Tibial artery (tissue), 4 donors: Measurements from ENCODE around the gene HDAC7.
A peak's percentile ranks its signal among the peaks of the same experiment; 100 is the strongest.
"Not testable (repeated sequence)": the region's sequence is repeated elsewhere in the genome, so short reads cannot be mapped to it uniquely, and the experiment has no call there.

ENCODE experiments used
- DNase-seq, 2 donors: peaks; one replicate each; pipeline ENCODE4 v3.0.0-alpha.2; 2019
- H3K27ac ChIP-seq, 2 donors: fragments of 200-600 bp; sonication (generic) in 1 of 2; 1 replicate in 1 of 2; 2 replicates in 1 of 2; pipeline ENCODE4 v1.5.1; 2018 to 2019; ENCODE audit warnings: mild to moderate bottlenecking in 1 of 2
- H3K27me3 ChIP-seq, 2 donors: fragments of 200-600 bp; sonication (generic) in 1 of 2; one replicate each; pipeline versions ENCODE4 v1.5.1 to v1.6.0; 2016 to 2019
- H3K36me3 ChIP-seq, 3 donors: fragments of 200-600 bp; sonication (generic) in 2 of 3; one replicate each; pipeline ENCODE4 v1.5.1; 2016 to 2019; ENCODE audit warnings: mild to moderate bottlenecking in 2 of 3
- H3K4me1 ChIP-seq, 4 donors: fragments of 200-600 bp; sonication (generic) in 2 of 4; 1 replicate in 3 of 4; 2 replicates in 1 of 4; pipeline ENCODE4 v1.5.1; 2016 to 2019
- H3K4me3 ChIP-seq, 2 donors: fragments of 200-600 bp; sonication (generic) in 1 of 2; 1 replicate in 1 of 2; 2 replicates in 1 of 2; pipeline ENCODE4 v1.5.1; 2018 to 2019; ENCODE audit warnings: mild to moderate bottlenecking in 2 of 2
- H3K9me3 ChIP-seq, 3 donors: fragments of 200-600 bp; sonication (generic) in 1 of 3; one replicate each; pipeline ENCODE4 v1.5.1; 2016 to 2019
- intact Hi-C: fragments of 100-400 bp; cut with DNase I; formaldehyde crosslinking; loops from one replicate; pipeline ENCODE4 v1.15.0; 2023; ENCODE audit warnings: low total_unique reads
- TF ChIP-seq, protein P1 (sequence below), 2 experiments: fragments of 200-600 bp in 1 of 2; fragments of 450-650 bp in 1 of 2; IDR thresholded peaks; one replicate each; pipeline ENCODE4 v1.5.1; 2017 to 2019; ENCODE audit warnings: antibody characterized with exemption in 2 of 2, mild to moderate bottlenecking in 1 of 2, moderate library complexity in 1 of 2

HDAC7 gene

DNA sequence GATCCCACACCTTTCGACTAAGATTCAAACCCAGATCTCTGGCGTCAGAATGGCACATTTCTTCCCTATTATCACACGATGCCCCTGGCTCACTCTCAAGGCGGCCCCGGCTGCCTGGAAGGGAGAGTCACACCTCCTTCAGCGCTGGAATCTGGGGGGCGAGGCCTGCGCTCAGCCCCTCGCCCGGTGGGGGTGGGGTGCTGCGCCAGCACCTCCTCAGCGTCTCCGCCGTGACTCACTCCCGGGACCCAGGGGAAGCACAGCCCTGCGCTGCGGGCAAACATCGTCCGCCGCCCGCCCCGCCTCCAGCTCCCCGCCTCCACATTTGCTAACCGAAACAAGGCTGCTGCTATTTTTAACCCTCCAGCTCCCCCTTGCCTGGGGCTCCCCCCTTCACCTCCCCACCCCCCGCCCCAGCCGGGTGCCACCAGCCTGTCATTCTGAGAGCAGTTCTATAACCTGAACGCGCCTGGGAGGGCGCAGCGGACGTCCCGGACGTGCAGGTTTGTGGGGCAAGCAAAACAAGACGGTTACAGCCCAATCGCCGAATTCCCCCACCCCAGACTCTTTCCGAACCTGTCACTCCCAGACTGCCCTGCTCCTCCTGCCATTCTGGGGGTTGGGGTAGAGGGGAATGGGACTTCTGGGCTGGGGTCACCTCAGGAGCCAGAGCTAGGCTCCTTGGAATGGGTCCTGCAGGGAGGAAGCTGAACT, 6.7 kb downstream of the HDAC7 start:
- TF ChIP-seq, protein P1, sequence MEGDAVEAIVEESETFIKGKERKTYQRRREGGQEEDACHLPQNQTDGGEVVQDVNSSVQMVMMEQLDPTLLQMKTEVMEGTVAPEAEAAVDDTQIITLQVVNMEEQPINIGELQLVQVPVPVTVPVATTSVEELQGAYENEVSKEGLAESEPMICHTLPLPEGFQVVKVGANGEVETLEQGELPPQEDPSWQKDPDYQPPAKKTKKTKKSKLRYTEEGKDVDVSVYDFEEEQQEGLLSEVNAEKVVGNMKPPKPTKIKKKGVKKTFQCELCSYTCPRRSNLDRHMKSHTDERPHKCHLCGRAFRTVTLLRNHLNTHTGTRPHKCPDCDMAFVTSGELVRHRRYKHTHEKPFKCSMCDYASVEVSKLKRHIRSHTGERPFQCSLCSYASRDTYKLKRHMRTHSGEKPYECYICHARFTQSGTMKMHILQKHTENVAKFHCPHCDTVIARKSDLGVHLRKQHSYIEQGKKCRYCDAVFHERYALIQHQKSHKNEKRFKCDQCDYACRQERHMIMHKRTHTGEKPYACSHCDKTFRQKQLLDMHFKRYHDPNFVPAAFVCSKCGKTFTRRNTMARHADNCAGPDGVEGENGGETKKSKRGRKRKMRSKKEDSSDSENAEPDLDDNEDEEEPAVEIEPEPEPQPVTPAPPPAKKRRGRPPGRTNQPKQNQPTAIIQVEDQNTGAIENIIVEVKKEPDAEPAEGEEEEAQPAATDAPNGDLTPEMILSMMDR (IDR thresholded peaks at IDR 0.05) = no peak
- H3K36me3 ChIP-seq = no peaks in the 10 kb centered on the region
- H3K27me3 ChIP-seq = no peaks in the 10 kb centered on the region
- intact Hi-C loops = no loop called here
- peaks cover 0 to 100% (median 97%) of the 10 kb centered on the region in 4 donors for H3K4me1 ChIP-seq
- H3K9me3 ChIP-seq = no peaks in the 10 kb centered on the region
- H3K4me3 ChIP-seq = peak overlapping the region; percentile 42 to 56
- DNase-seq = peak; percentile 91 to 98
- H3K27ac ChIP-seq = peak overlapping the region; percentile 91 to 99

DNA sequence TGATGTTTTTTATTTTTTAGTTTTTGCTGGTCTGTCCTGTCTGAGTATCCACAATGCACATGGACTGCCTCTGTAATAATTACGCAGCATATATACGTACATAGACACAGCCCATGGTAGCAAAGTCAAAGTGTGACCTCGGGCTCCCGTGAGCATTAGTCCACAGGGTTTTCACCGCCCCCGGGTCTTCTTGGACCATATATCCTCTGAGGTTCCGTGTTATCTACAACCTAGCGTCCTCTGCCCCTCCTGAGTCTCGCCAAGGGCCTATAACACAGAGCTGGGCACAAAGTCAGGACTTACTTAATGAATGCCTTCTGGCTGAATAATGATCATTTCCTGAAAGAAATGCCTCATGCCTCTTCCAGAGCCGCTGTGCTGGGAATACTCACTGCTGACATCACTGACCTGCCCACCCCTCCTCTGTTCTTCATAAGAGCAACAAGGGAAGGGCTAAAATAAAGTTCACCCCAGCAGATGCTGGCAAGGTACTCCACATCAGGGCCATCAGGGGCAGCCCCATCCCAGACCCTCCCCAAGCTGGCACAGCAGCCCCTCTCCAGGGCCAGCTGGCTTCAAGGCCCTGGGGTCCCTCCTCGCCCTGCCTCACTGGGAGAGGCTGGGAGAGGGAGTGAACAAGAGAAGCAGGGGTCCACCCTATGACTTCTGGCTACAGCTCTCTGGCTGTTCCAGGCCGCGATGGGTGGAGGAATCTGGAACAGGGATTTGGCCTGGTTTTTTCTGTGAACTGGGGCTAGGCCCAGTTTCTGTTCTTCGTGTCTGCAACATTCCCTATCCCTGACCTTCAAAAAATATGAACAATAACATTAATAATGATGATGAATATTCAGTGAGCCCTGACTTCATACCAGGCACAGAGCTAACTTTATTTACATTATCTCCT, 7.9 kb downstream of the HDAC7 start:
- peaks cover 0 to 100% (median 97%) of the 10 kb centered on the region in 4 donors for H3K4me1 ChIP-seq
- H3K4me3 ChIP-seq = peak overlapping the region; percentile 42 to 56
- intact Hi-C loops = no loop called here
- DNase-seq = peak; percentile 85 to 91
- no peaks in the 10 kb centered on the region for H3K36me3 ChIP-seq
- no peaks in the 10 kb centered on the region for H3K9me3 ChIP-seq
- no peaks in the 10 kb centered on the region for H3K27me3 ChIP-seq
- TF ChIP-seq, protein P1 (IDR thresholded peaks at IDR 0.05) = no peak
- H3K27ac ChIP-seq = peak overlapping the region; percentile 91 to 99

DNA sequence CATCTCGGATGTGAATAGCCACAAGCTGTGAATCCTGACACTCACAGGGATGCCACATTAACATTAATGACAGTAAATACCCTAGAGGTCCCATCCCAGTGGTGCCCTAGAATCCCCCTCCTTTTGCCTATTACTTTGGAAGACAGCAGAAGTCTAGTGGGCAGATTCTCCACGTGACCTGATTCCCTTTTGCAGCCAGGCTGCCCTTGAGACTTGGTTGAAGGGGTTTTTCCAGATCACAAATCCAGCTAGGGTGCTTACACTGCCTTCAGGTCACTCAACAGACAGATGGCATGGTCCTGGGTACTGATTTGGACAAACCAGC, 8.7 kb downstream of the HDAC7 start:
- H3K4me1 ChIP-seq = peaks cover 0 to 100% (median 97%) of the 10 kb centered on the region in 4 donors
- intact Hi-C loops = no loop called here
- H3K9me3 ChIP-seq = no peaks in the 10 kb centered on the region
- peak overlapping the region; percentile 91 to 99 for H3K27ac ChIP-seq
- TF ChIP-seq, protein P1 (IDR thresholded peaks at IDR 0.05) = no peak
- no peaks in the 10 kb centered on the region for H3K27me3 ChIP-seq
- H3K4me3 ChIP-seq = no peak overlapping the region
- H3K36me3 ChIP-seq = no peaks in the 10 kb centered on the region
- DNase-seq = no peak

DNA sequence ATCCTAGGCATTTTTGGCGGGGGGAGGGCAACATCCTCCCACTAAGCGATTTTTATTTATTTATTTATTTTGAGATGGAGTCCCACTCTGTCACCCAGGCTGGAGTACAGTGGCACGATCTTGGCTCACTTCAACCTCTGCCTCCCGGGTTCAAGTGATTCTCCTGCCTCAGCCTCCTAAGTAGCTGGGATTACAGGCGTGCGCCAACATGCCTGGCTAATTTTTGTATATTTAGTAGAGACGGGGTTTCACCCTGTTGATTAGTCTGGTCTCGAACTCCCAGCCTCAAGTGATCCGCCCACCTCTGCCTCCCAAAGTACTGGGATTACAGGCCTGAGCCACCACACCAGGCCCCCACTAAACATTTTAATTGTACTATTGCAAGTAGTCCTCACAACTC, 10.2 kb downstream of the HDAC7 start:
- DNase-seq, H3K36me3 ChIP-seq, H3K9me3 ChIP-seq, H3K4me3 ChIP-seq, H3K27me3 ChIP-seq, intact Hi-C loops: not testable (repeated sequence)
- H3K4me1 ChIP-seq = peaks cover 0 to 100% (median 97%) of the 10 kb centered on the region in 4 donors
- peak overlapping the region; percentile 91 to 99 for H3K27ac ChIP-seq

DNA sequence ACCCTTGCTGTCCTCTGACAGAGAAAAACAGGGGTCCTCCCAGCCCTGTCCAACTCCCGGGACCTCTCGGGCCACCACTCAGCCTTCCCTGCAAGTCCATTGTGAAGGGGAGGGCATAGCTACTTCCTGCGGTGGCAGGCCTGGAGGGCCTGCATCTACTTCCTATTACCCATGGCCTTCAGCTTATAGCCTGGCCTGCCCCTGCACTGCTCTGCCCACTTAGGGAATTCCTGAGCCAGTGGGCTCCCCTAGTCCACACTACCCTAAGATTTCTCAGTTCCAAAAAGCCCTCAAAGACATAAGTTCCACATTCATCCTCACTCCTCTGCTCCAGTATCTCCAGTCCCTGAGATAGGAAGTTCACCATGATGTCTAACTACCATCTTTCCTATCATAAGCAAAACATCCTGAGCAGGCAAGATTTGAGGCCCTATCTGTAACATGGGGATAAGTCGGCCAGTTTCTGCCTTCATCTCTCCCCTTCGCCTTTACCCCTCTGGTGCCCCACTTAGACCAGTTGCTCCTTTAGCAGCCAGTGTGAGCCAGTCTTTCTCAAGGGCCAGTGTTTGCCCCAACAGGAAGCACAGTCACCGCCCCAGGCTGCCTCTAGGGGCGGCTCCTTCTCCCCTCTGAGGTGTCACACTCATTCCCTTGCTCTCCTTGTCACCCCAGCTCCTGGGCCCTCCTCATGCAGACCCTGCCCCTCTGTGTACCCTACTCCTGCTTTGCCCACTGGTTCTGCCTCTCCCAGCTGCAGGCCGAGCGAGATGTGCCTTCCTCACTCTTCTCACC, 10.9 kb downstream of the HDAC7 start:
- TF ChIP-seq, protein P1 (IDR thresholded peaks at IDR 0.05) = no peak
- intact Hi-C loops = no loop called here
- no peak for DNase-seq
- Histone ChIP-seq H3K9me3 (no peaks in the 10 kb centered on the region), H3K4me1 (peaks cover 0 to 100% (median 96%) of the 10 kb centered on the region in 4 donors), H3K36me3 (peaks cover 0 to 3% (median 0%) of the 10 kb centered on the region in 3 donors), H3K27me3 (no peaks in the 10 kb centered on the region), H3K4me3 (peak overlapping the region in 1 of 2 donors; percentile 18), H3K27ac (peak overlapping the region; percentile 91 to 99)
